Fibroblast of lung (primary cell): ENCODE results near the gene IP6K2. TPM values are rescaled to one million over a fixed set of nuclear protein-coding genes. Genes with fewer than 3 reads are reported as not detected.

Experiments used
- DNase-seq, 2 donors: peaks; one replicate each; pipeline versions ENCODE4 v3.0.0 to v3.0.0-alpha.2; 2010; ENCODE audit warnings: low read depth in 2 of 2
- H2AFZ ChIP-seq: 2 replicates; pipeline ENCODE4 v1.5.1; 2012; ENCODE audit warnings: low read length, control low read depth, inconsistent platforms
- H3K27ac ChIP-seq: 2 replicates; pipeline ENCODE4 v1.5.1; 2011; ENCODE audit warnings: low read length, control low read depth; ENCODE audit not compliant: insufficient read depth
- H3K27me3 ChIP-seq: 2 replicates; pipeline ENCODE4 v1.5.1; 2011; ENCODE audit warnings: mild to moderate bottlenecking, low read length; ENCODE audit not compliant: control insufficient read depth, insufficient read depth
- H3K36me3 ChIP-seq: 2 replicates; pipeline ENCODE4 v1.5.1; 2011; ENCODE audit warnings: low read length; ENCODE audit not compliant: control insufficient read depth, insufficient read depth
- H3K4me1 ChIP-seq: 2 replicates; pipeline ENCODE4 v1.5.1; 2011; ENCODE audit warnings: low read length; ENCODE audit not compliant: control insufficient read depth, insufficient read depth; ENCODE audit errors: extremely low read depth
- H3K4me2 ChIP-seq: 2 replicates; pipeline ENCODE4 v1.5.1; 2011; ENCODE audit warnings: low read length, control low read depth; ENCODE audit not compliant: insufficient read depth; ENCODE audit errors: extremely low read depth
- H3K4me3 ChIP-seq, 4 experiments: fragments of 200-600 bp in 1 of 4; sonication (generic) in 1 of 4; replicated peaks in 1 of 4; 2 replicates each; pipeline ENCODE4 v1.5.1; 2011 to 2016; ENCODE audit warnings: low read length in 4 of 4, low read depth in 3 of 4, mild to moderate bottlenecking in 3 of 4, control low read depth in 2 of 4, inconsistent platforms in 1 of 4, mixed read lengths in 1 of 4; ENCODE audit not compliant: insufficient read depth in 1 of 4; ENCODE audit errors: control extremely low read depth in 1 of 4
- H3K79me2 ChIP-seq: 2 replicates; pipeline ENCODE4 v1.5.1; 2012; ENCODE audit warnings: mild to moderate bottlenecking, low read length, inconsistent platforms; ENCODE audit not compliant: control insufficient read depth, insufficient read depth
- H3K9ac ChIP-seq: 2 replicates; pipeline ENCODE4 v1.5.1; 2011; ENCODE audit warnings: mild to moderate bottlenecking, low read length, control low read depth; ENCODE audit not compliant: insufficient read depth
- H3K9me3 ChIP-seq: 2 replicates; pipeline ENCODE4 v1.5.1; 2012; ENCODE audit warnings: low read depth, low read length; ENCODE audit not compliant: control insufficient read depth, insufficient read depth
- H4K20me1 ChIP-seq: 2 replicates; pipeline ENCODE4 v1.5.1; 2011; ENCODE audit warnings: low read length; ENCODE audit not compliant: control insufficient read depth, insufficient read depth; ENCODE audit errors: extremely low read depth
- CTCF ChIP-seq, 2 donors: IDR thresholded peaks in 1 of 2; conservative IDR thresholded peaks in 1 of 2; 1 replicate in 1 of 2; 2 replicates in 1 of 2; pipeline ENCODE4 v1.5.1; 2011 to 2012; ENCODE audit warnings: low read length in 2 of 2, control low read depth in 1 of 2, inconsistent platforms in 1 of 2, low read depth in 1 of 2, mild to moderate bottlenecking in 1 of 2
- EZH2 ChIP-seq: IDR thresholded peaks from 2 replicates; pipeline ENCODE4 v1.5.1; 2012; ENCODE audit warnings: low read length, control low read depth, mild to moderate bottlenecking; ENCODE audit errors: missing control alignments
- polyA plus RNA-seq, 2 donors: library from polyadenylated mRNA; depleted of rRNA in 1 of 2; stranded (reverse) in 1 of 2; unstranded in 1 of 2; fragments of >200 nt; gene quantifications; 2 replicates each; pipeline ENCODE4 v1.2.1, GENCODE V29; 2011 to 2012; ENCODE audit warnings: missing spikeins in 1 of 2
- total RNA-seq: library from RNA; depleted of rRNA; stranded (reverse); fragments of >200 nt; gene quantifications from 2 replicates; pipeline ENCODE4 v1.2.1, GENCODE V29; 2014

IP6K2 gene
- total and polyA plus RNA-seq, 2 donors (not counting 1 experiment from before 2014, with no cell fraction given), result 53.5 to 58.9 TPM

- no peaks in the 10 kb centered on the region for H3K27me3 ChIP-seq
- no peak overlapping the region for H3K9ac ChIP-seq
- DNase-seq, result no peak
- H3K4me3 ChIP-seq, result no peak overlapping the region
- H3K27ac ChIP-seq, result no peak overlapping the region
- H3K36me3 ChIP-seq, result peaks cover 7% of the 10 kb centered on the region
- no peaks in the 10 kb centered on the region for H3K9me3 ChIP-seq
- no peak overlapping the region for H2AFZ ChIP-seq
- TF ChIP-seq CTCF (conservative IDR thresholded peaks at IDR 0.05 in 1 of 2, IDR thresholded peaks at IDR 0.05 in 1 of 2; ENCODE audit: low read depth in 1 of 2, low read length in 2 of 2) (no peak), EZH2 (no peak)
- H3K4me2 ChIP-seq, result no peak overlapping the region
- no peaks in the 10 kb centered on the region for H4K20me1 ChIP-seq
- H3K4me1 ChIP-seq, result no peaks in the 10 kb centered on the region
- H3K79me2 ChIP-seq, result no peaks in the 10 kb centered on the region
These were observed 44.5 kb downstream of the IP6K2 start for GRCh38 chr3:48672522-48672921.

- Histone ChIP-seq H3K9ac (no peak overlapping the region), H2AFZ (no peak overlapping the region), H3K4me2 (no peak overlapping the region), H3K36me3 (no peaks in the 10 kb centered on the region), H3K9me3 (no peaks in the 10 kb centered on the region), H3K4me1 (peaks cover 7% of the 10 kb centered on the region), H3K27ac (no peak overlapping the region), H3K27me3 (peaks cover 5% of the 10 kb centered on the region), H3K79me2 (no peaks in the 10 kb centered on the region), H3K4me3 (no peak overlapping the region), H4K20me1 (no peaks in the 10 kb centered on the region)
- DNase-seq, result no peak
- TF ChIP-seq EZH2 (no peak), CTCF (conservative IDR thresholded peaks at IDR 0.05 in 1 of 2, IDR thresholded peaks at IDR 0.05 in 1 of 2; ENCODE audit: low read depth in 1 of 2, low read length in 2 of 2) (no peak)
These were observed 52.1 kb downstream of the IP6K2 start for GRCh38 chr3:48664929-48665328.

- Histone ChIP-seq H3K36me3 (no peaks in the 10 kb centered on the region), H3K4me1 (peaks cover 7% of the 10 kb centered on the region), H3K4me2 (no peak overlapping the region), H4K20me1 (no peaks in the 10 kb centered on the region), H3K9ac (no peak overlapping the region), H3K27me3 (peaks cover 5% of the 10 kb centered on the region), H3K79me2 (no peaks in the 10 kb centered on the region), H3K4me3 (peak overlapping the region in 1 of 4 experiments; percentile 71), H3K9me3 (no peaks in the 10 kb centered on the region), H3K27ac (peak overlapping the region; percentile 91), H2AFZ (no peak overlapping the region)
- DNase-seq, result no peak
- TF ChIP-seq CTCF (conservative IDR thresholded peaks at IDR 0.05 in 1 of 2, IDR thresholded peaks at IDR 0.05 in 1 of 2; ENCODE audit: low read depth in 1 of 2, low read length in 2 of 2) (no peak), EZH2 (no peak)
These were observed 52.7 kb downstream of the IP6K2 start for GRCh38 chr3:48664313-48664644.
